ENCODE measurements around the gene B9D1. TPM values are rescaled to one million over a fixed set of nuclear protein-coding genes. Genes with fewer than 3 reads are reported as not detected.

The B9D1 gene
- polyA plus RNA-seq, 3 donors: 1.0 TPM; not detected in 2

DNA sequence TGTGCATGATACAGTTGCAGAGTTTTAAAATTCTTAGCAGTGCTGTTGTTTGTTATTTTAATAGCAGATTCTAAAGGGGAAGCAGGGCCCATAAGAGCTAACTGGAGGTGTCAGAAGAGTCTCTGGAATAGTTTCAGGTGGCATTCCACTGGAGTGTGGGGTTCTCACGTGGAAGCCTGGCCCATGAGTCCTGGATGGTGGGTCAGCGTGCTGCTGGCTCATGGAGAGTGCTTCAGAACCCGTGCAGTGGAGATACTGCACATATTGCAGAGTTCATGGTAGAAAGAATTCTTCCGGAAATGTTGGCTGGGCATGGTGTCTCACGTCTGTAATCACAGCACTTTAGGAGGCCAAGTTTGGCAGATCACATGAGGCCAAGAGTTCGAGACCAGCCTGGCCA is 43.9 kb downstream of the B9D1 start:
- TF ChIP-seq CTCF (IDR thresholded peaks at IDR 0.05): no peak
- Histone ChIP-seq H3K9ac (ENCODE audit: insufficient read depth, low read length, poor library complexity, severe bottlenecking) (no peak overlapping the region), H3K79me2 (ENCODE audit: insufficient read depth, low read length) (no peaks in the 10 kb centered on the region), H3K4me1 (ENCODE audit: control insufficient read depth in 1 of 2, insufficient read depth in 2 of 2, low read length in 2 of 2) (no peaks in the 10 kb centered on the region), H3K27me3 (ENCODE audit: control insufficient read depth in 2 of 2, insufficient read depth in 2 of 2, low read length in 2 of 2) (peaks cover 34 to 89% of the 10 kb centered on the region in 2 donors), H3K9me3 (replicated peaks in 1 of 2; ENCODE audit: control insufficient read depth in 1 of 2, insufficient read depth in 1 of 2, low read length in 2 of 2) (no peaks in the 10 kb centered on the region), H3K4me3 (replicated peaks in 1 of 3; ENCODE audit: low read depth in 2 of 3, low read length in 3 of 3) (no peak overlapping the region), H2AFZ (ENCODE audit: insufficient read depth, low read depth, low read length, poor library complexity, severe bottlenecking) (no peak overlapping the region), H3K4me2 (replicated peaks; ENCODE audit: extremely low read depth, low read length, poor library complexity, severe bottlenecking) (no peak overlapping the region), H3K27ac (ENCODE audit: low read depth in 1 of 2, low read length in 2 of 2) (no peak overlapping the region), H4K20me1 (ENCODE audit: insufficient read depth, low read length) (no peaks in the 10 kb centered on the region), H3K36me3 (replicated peaks in 1 of 2; ENCODE audit: control insufficient read depth in 1 of 2, insufficient read depth in 2 of 2, low read length in 2 of 2) (no peaks in the 10 kb centered on the region)
- peak overlapping the region in 1 of 2 donors; percentile 63 for H3K4me3 Mint-ChIP-seq
- no peak for DNase-seq
- peaks cover 0 to 2% (median 0%) of the 10 kb centered on the region in 7 donors for H3K9me3 Mint-ChIP-seq
- peaks cover under 1 to 13% of the 10 kb centered on the region in 2 donors for H3K36me3 Mint-ChIP-seq
- H3K27ac Mint-ChIP-seq: no peak overlapping the region
- intact Hi-C loops (cut with micrococcal nuclease): no loop called here
- WGBS (ENCODE audit: insufficient coverage): 92% methylated on average over 6 of the region's 6 CpGs
- H3K27me3 Mint-ChIP-seq (ENCODE audit: low read depth in 3 of 3): peaks cover 83 to 91% (median 89%) of the 10 kb centered on the region in 3 donors
- peaks cover 4% of the 10 kb centered on the region for H3K4me1 Mint-ChIP-seq

- WGBS (ENCODE audit: insufficient coverage): 78% methylated on average over 13 of the region's 19 CpGs
- Histone ChIP-seq H3K27ac (ENCODE audit: low read depth in 1 of 2, low read length in 2 of 2) (no peak overlapping the region), H3K36me3 (replicated peaks in 1 of 2; ENCODE audit: control insufficient read depth in 1 of 2, insufficient read depth in 2 of 2, low read length in 2 of 2) (no peaks in the 10 kb centered on the region), H3K9ac (ENCODE audit: insufficient read depth, low read length, poor library complexity, severe bottlenecking) (no peak overlapping the region), H2AFZ (ENCODE audit: insufficient read depth, low read depth, low read length, poor library complexity, severe bottlenecking) (no peak overlapping the region), H3K4me1 (ENCODE audit: control insufficient read depth in 1 of 2, insufficient read depth in 2 of 2, low read length in 2 of 2) (peaks cover 1 to 2% of the 10 kb centered on the region in 2 donors), H3K27me3 (ENCODE audit: control insufficient read depth in 2 of 2, insufficient read depth in 2 of 2, low read length in 2 of 2) (peaks cover 31 to 89% of the 10 kb centered on the region in 2 donors), H3K4me3 (replicated peaks in 1 of 3; ENCODE audit: low read depth in 2 of 3, low read length in 3 of 3) (no peak overlapping the region), H3K79me2 (ENCODE audit: insufficient read depth, low read length) (no peaks in the 10 kb centered on the region), H3K9me3 (replicated peaks in 1 of 2; ENCODE audit: control insufficient read depth in 1 of 2, insufficient read depth in 1 of 2, low read length in 2 of 2) (no peaks in the 10 kb centered on the region), H3K4me2 (replicated peaks; ENCODE audit: extremely low read depth, low read length, poor library complexity, severe bottlenecking) (no peak overlapping the region), H4K20me1 (ENCODE audit: insufficient read depth, low read length) (no peaks in the 10 kb centered on the region)
- Mint-ChIP-seq H3K36me3 (peaks cover 5 to 19% of the 10 kb centered on the region in 2 donors), H3K27ac (no peak overlapping the region), H3K9me3 (peaks cover 0 to 2% (median 0%) of the 10 kb centered on the region in 7 donors), H3K4me3 (peak overlapping the region in 1 of 2 donors; percentile 77), H3K4me1 (peaks cover 10% of the 10 kb centered on the region), H3K27me3 (ENCODE audit: low read depth in 3 of 3) (peaks cover 88 to 93% (median 91%) of the 10 kb centered on the region in 3 donors)
- no peak for DNase-seq
- TF ChIP-seq CTCF (IDR thresholded peaks at IDR 0.05): peak; percentile 12
- intact Hi-C loops (cut with micrococcal nuclease): no loop called here
These were observed 45.0 kb downstream of the B9D1 start for GRCh38 chr17:19317359-19318095.
